GM12874 (cell line): ENCODE results near the gene C11orf54.

Experiments
- TF ChIP-seq, protein P1 (sequence below): IDR thresholded peaks from 2 replicates; pipeline ENCODE4 v1.5.1; 2011; ENCODE audit warnings: low read depth, mild to moderate bottlenecking, control low read depth, low read length, moderate library complexity; ENCODE audit not compliant: insufficient read depth

Gene C11orf54

GRCh38 chr11:93741094-93741881, at the start of gene C11orf54, which contains the start of gene TAF1D:
Gene C11orf54 (plus strand): TSS chr11:93741672. CDS start chr11:93747394, 5,722 bp downstream.
Gene TAF1D (minus strand): TSS chr11:93741495. CDS start chr11:93739304, 2,191 bp downstream.
- TF ChIP-seq, protein P1, sequence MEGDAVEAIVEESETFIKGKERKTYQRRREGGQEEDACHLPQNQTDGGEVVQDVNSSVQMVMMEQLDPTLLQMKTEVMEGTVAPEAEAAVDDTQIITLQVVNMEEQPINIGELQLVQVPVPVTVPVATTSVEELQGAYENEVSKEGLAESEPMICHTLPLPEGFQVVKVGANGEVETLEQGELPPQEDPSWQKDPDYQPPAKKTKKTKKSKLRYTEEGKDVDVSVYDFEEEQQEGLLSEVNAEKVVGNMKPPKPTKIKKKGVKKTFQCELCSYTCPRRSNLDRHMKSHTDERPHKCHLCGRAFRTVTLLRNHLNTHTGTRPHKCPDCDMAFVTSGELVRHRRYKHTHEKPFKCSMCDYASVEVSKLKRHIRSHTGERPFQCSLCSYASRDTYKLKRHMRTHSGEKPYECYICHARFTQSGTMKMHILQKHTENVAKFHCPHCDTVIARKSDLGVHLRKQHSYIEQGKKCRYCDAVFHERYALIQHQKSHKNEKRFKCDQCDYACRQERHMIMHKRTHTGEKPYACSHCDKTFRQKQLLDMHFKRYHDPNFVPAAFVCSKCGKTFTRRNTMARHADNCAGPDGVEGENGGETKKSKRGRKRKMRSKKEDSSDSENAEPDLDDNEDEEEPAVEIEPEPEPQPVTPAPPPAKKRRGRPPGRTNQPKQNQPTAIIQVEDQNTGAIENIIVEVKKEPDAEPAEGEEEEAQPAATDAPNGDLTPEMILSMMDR, result no peak

GRCh38 chr11:93694109-93694508, 47.4 kb upstream of the C11orf54 start:
- TF ChIP-seq, protein P1, result no peak

- TF ChIP-seq, protein P1, result no peak
Observed at GRCh38 chr11:93694557-93694956, 46.9 kb upstream of the C11orf54 start.

DNA sequence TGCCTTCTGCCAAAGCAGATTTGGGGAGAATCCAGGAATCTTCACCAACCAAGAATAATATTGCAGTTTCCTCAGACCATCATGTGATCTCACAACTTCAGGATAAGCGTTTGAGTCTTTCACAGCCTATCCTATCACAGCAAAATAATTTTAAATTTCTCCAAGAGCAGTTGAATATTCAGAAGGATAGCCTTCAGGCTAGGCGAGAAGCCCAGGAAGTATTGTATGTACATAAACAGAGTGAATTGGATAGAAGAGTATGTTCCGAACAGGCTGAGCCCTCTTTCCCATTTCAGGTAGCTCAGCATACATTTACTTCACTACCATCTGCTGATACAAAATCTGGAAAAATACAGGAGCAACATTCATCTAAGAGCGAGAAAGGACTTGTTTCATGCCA, 43.9 kb upstream of the C11orf54 start:
- TF ChIP-seq, protein P1, result no peak

GRCh38 chr11:93700830-93701229, 40.6 kb upstream of the C11orf54 start:
- TF ChIP-seq, protein P1, result no peak

GRCh38 chr11:93704237-93704636, 37.2 kb upstream of the C11orf54 start:
- TF ChIP-seq, protein P1, result 0 out of 2 replicates have a peak, but pooled peaks have one; percentile 4

- TF ChIP-seq, protein P1, result no peak
Observed at GRCh38 chr11:93710239-93710638, 31.2 kb upstream of the C11orf54 start.
